GM13976 (cell line): ENCODE measurements around the gene MC5R.

ENCODE experiments used
- DNase-seq: peaks from one replicate; pipeline ENCODE4 v3.0.0; 2012; ENCODE audit warnings: low spot score
- CTCF ChIP-seq: IDR thresholded peaks from 2 replicates; pipeline ENCODE4 v1.5.1; 2012; ENCODE audit warnings: borderline replicate concordance, mild to moderate bottlenecking; ENCODE audit not compliant: insufficient read depth; ENCODE audit errors: extremely low read depth, missing control alignments, control extremely low read depth
- in situ Hi-C: fragments of 300-500 bp; cut with MboI; formaldehyde crosslinking; loops from one replicate; pipeline ENCODE4 v1.12.0; 2022; ENCODE audit warnings: low sequenced_read_pairs, mixed read lengths, inconsistent platforms; ENCODE audit not compliant: unreplicated experiment

Gene MC5R

GRCh38 chr18:13810950-13811485 is 12.9 kb upstream of the MC5R start:
- TF ChIP-seq CTCF, result no peak
- in situ Hi-C loops, result loop anchor here (25.0 kb wide), 1 partner anchor 249 kb away; no protein-coding TSS in a partner anchor
- no peak for DNase-seq

GRCh38 chr18:13811993-13812392 is 12.0 kb upstream of the MC5R start:
- in situ Hi-C loops, result loop anchor here (25.0 kb wide), 1 partner anchor 250 kb away; no protein-coding TSS in a partner anchor
- no peak for DNase-seq
- TF ChIP-seq CTCF, result no peak

- TF ChIP-seq CTCF, result peak; percentile 71
- peak; percentile 74 for DNase-seq
- in situ Hi-C loops, result loop anchor here (25.0 kb wide), 1 partner anchor 251 kb away; no protein-coding TSS in a partner anchor
Measured at GRCh38 chr18:13813271-13813849, 10.6 kb upstream of the MC5R start.

- in situ Hi-C loops, result no loop called here
- no peak for TF ChIP-seq CTCF
- no peak for DNase-seq
Measured at GRCh38 chr18:13826209-13826608, 2.3 kb downstream of the MC5R start.

GRCh38 chr18:13831864-13832508 is 8.0 kb downstream of the MC5R start:
- DNase-seq, result no peak
- in situ Hi-C loops, result no loop called here
- TF ChIP-seq CTCF, result no peak

GRCh38 chr18:13834496-13835015 is 10.6 kb downstream of the MC5R start:
- no peak for TF ChIP-seq CTCF
- in situ Hi-C loops, result no loop called here
- no peak for DNase-seq
